HepG2 (cell line): ENCODE data around the gene ULK4.

Experiments used
- JUNB ChIP-seq: sonication (generic); formaldehyde crosslinking; IDR thresholded peaks from 2 replicates; pipeline ENCODE4 v1.8.0; 2022; ENCODE audit warnings: missing genetic modification reagents, mild to moderate bottlenecking, borderline replicate concordance
- NR1H2 ChIP-seq: sonication (generic); formaldehyde crosslinking; IDR thresholded peaks from 2 replicates; pipeline ENCODE4 v1.8.1; 2022; ENCODE audit warnings: low read depth, missing genetic modification reagents, borderline replicate concordance
- NR2F6 ChIP-seq, 2 experiments: IDR thresholded peaks; 2 replicates each; pipeline ENCODE4 v1.6.1; 2016; ENCODE audit warnings: antibody characterized with exemption in 1 of 2, mild to moderate bottlenecking in 1 of 2
- POLR2A ChIP-seq, 2 experiments: IDR thresholded peaks; 2 replicates each; pipeline ENCODE4 v1.6.1; 2011; ENCODE audit warnings: low read depth in 2 of 2, low read length in 2 of 2, mild to moderate bottlenecking in 1 of 2, moderate library complexity in 1 of 2; ENCODE audit not compliant: insufficient read depth in 1 of 2
- POLR2AphosphoS5 ChIP-seq: IDR thresholded peaks from 2 replicates; pipeline ENCODE4 v1.6.1; 2012; ENCODE audit warnings: low read depth, low read length
- RAD21 ChIP-seq: fragments of 450-650 bp; formaldehyde crosslinking; IDR thresholded peaks from 2 replicates; pipeline ENCODE4 v1.5.0; 2020; ENCODE audit warnings: mild to moderate bottlenecking
- REXO4 ChIP-seq: sonication (generic); formaldehyde crosslinking; IDR thresholded peaks from 2 replicates; pipeline ENCODE4 v1.8.0; 2022; ENCODE audit warnings: missing genetic modification reagents, mild to moderate bottlenecking, borderline replicate concordance
- SMC3 ChIP-seq: IDR thresholded peaks from 2 replicates; pipeline ENCODE4 v1.6.1; 2011; ENCODE audit warnings: low read length, improper control_type of control experiment
- ZNF121 ChIP-seq: sonication (generic); formaldehyde crosslinking; IDR thresholded peaks from 2 replicates; pipeline ENCODE4 v1.5.0; 2020; ENCODE audit warnings: mild to moderate bottlenecking, missing genetic modification reagents
- ZNF703 ChIP-seq: sonication (generic); formaldehyde crosslinking; IDR thresholded peaks from 2 replicates; pipeline ENCODE4 v1.5.1; 2020; ENCODE audit warnings: missing genetic modification reagents, mild to moderate bottlenecking, moderate library complexity, borderline replicate concordance
- ZNF772 ChIP-seq: sonication (generic); formaldehyde crosslinking; IDR thresholded peaks from 2 replicates; pipeline ENCODE4 v1.5.0; 2020; ENCODE audit warnings: mild to moderate bottlenecking, missing genetic modification reagents
- TF ChIP-seq, protein P1 (sequence below): sonication (generic); formaldehyde crosslinking; IDR thresholded peaks from 2 replicates; pipeline ENCODE4 v1.4.0; 2020; ENCODE audit warnings: missing genetic modification reagents
- TF ChIP-seq, protein P2 (sequence below): sonication (generic); formaldehyde crosslinking; IDR thresholded peaks from 2 replicates; pipeline ENCODE4 v1.5.0; 2020; ENCODE audit warnings: mild to moderate bottlenecking, missing genetic modification reagents, moderate library complexity
- TF ChIP-seq, protein P3 (sequence below), 2 experiments: sonication (generic) in 1 of 2; formaldehyde crosslinking in 1 of 2; IDR thresholded peaks; 2 replicates each; pipeline versions ENCODE4 v1.5.1 to v1.6.1; 2011 to 2020; ENCODE audit warnings: borderline replicate concordance in 1 of 2, low read depth in 1 of 2, low read length in 1 of 2, mild to moderate bottlenecking in 1 of 2, missing genetic modification reagents in 1 of 2, moderate library complexity in 1 of 2

DNA sequence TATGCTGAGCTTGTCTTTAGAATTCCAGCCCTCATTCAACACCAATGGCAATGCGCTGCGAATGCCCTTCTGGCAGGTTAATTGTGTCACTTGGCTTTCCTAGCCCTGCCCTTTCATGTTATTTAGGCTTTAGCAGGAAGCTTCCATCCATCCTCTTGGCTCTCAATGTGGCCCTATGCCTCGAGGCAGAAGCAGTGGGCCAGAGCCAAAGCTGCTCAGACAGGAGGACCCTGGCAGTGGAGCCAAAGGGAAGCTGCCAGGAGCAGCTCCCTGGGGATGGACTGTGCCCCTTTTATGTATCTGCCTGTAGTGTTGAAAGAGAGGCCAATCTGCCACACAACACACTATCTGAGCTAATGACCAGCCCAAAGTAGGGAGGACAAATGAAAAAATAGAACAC lies 386.2 kb downstream of the ULK4 start:
- TF ChIP-seq, protein P1, sequence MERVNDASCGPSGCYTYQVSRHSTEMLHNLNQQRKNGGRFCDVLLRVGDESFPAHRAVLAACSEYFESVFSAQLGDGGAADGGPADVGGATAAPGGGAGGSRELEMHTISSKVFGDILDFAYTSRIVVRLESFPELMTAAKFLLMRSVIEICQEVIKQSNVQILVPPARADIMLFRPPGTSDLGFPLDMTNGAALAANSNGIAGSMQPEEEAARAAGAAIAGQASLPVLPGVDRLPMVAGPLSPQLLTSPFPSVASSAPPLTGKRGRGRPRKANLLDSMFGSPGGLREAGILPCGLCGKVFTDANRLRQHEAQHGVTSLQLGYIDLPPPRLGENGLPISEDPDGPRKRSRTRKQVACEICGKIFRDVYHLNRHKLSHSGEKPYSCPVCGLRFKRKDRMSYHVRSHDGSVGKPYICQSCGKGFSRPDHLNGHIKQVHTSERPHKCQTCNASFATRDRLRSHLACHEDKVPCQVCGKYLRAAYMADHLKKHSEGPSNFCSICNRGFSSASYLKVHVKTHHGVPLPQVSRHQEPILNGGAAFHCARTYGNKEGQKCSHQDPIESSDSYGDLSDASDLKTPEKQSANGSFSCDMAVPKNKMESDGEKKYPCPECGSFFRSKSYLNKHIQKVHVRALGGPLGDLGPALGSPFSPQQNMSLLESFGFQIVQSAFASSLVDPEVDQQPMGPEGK (CRISPR knock-in tag), result no peak
- TF ChIP-seq NR2F6 (IDR thresholded peaks at IDR 0.05) (no peak), NR2F6 (CRISPR knock-in tag; IDR thresholded peaks at IDR 0.05) (no peak), RAD21 (CRISPR knock-in tag) (no peak), ZNF703 (no peak), JUNB (CRISPR knock-in tag) (no peak), ZNF772 (CRISPR knock-in tag) (no peak), REXO4 (CRISPR knock-in tag) (no peak), NR1H2 (CRISPR knock-in tag) (no peak), POLR2AphosphoS5 (no peak), SMC3 (no peak), POLR2A (IDR thresholded peaks at IDR 0.05; ENCODE audit: insufficient read depth in 1 of 2, low read depth in 2 of 2, low read length in 2 of 2) (no peak), ZNF121 (CRISPR knock-in tag) (no peak)
- TF ChIP-seq, protein P2, sequence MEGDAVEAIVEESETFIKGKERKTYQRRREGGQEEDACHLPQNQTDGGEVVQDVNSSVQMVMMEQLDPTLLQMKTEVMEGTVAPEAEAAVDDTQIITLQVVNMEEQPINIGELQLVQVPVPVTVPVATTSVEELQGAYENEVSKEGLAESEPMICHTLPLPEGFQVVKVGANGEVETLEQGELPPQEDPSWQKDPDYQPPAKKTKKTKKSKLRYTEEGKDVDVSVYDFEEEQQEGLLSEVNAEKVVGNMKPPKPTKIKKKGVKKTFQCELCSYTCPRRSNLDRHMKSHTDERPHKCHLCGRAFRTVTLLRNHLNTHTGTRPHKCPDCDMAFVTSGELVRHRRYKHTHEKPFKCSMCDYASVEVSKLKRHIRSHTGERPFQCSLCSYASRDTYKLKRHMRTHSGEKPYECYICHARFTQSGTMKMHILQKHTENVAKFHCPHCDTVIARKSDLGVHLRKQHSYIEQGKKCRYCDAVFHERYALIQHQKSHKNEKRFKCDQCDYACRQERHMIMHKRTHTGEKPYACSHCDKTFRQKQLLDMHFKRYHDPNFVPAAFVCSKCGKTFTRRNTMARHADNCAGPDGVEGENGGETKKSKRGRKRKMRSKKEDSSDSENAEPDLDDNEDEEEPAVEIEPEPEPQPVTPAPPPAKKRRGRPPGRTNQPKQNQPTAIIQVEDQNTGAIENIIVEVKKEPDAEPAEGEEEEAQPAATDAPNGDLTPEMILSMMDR (CRISPR knock-in tag), result no peak
- TF ChIP-seq, protein P3, sequence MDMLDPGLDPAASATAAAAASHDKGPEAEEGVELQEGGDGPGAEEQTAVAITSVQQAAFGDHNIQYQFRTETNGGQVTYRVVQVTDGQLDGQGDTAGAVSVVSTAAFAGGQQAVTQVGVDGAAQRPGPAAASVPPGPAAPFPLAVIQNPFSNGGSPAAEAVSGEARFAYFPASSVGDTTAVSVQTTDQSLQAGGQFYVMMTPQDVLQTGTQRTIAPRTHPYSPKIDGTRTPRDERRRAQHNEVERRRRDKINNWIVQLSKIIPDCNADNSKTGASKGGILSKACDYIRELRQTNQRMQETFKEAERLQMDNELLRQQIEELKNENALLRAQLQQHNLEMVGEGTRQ (IDR thresholded peaks at IDR 0.05; ENCODE audit: low read depth, low read length), result no peak
- TF ChIP-seq, protein P3 (CRISPR knock-in tag; IDR thresholded peaks at IDR 0.05; ENCODE audit: borderline replicate concordance), result no peak
